HAP-1 (cell line): ENCODE data around the gene SYNE1.
A peak's percentile ranks its signal among the peaks of the same experiment; 100 is the strongest.
"Not testable (repeated sequence)": the region's sequence is repeated elsewhere in the genome, so short reads cannot be mapped to it uniquely, and the experiment has no call there.

Experiments used
- DNase-seq, 2 experiments: peaks; one replicate each; pipeline ENCODE4 v3.0.0-alpha.2; 2016 to 2020; ENCODE audit warnings: low spot score in 2 of 2
- H3K27me3 ChIP-seq: fragments of 250-450 bp; sonication (Bioruptor Pico); 2 replicates; pipeline ENCODE4 v1.5.1; 2020; ENCODE audit warnings: low read depth, mild to moderate bottlenecking, moderate library complexity
- H3K36me3 ChIP-seq: fragments of 250-450 bp; sonication (Bioruptor Pico); replicated peaks from 2 replicates; pipeline ENCODE4 v1.5.1; 2020; ENCODE audit warnings: mild to moderate bottlenecking
- H3K4me1 ChIP-seq: fragments of 250-450 bp; sonication (Bioruptor Pico); 2 replicates; pipeline ENCODE4 v1.5.1; 2020; ENCODE audit warnings: mild to moderate bottlenecking
- H3K4me3 ChIP-seq: fragments of 250-450 bp; sonication (Bioruptor Pico); 2 replicates; pipeline ENCODE4 v1.5.1; 2020; ENCODE audit warnings: mild to moderate bottlenecking, moderate library complexity
- H3K9me3 ChIP-seq: fragments of 250-450 bp; sonication (Bioruptor Pico); 2 replicates; pipeline ENCODE4 v1.5.1; 2020; ENCODE audit warnings: mild to moderate bottlenecking, moderate library complexity
- in situ Hi-C: fragments of 300-500 bp; cut with MboI; formaldehyde crosslinking; loops from 3 replicates; pipeline ENCODE4 v1.14.3; 2020; ENCODE audit warnings: low sequenced_read_pairs, inconsistent platforms, mixed read lengths

The SYNE1 gene

GRCh38 chr6:152637296-152638047 lies at the start of gene SYNE1:
SYNE1 (minus strand) TSS chr6:152637362; CDS start chr6:152628331, 9,031 bp downstream.
- peak within 1 kb of the TSS; percentile 29 for H3K4me3 ChIP-seq
- DNase-seq = no peak
- no peaks in the 10 kb centered on the region for H3K36me3 ChIP-seq
- no peaks in the 10 kb centered on the region for H3K9me3 ChIP-seq
- H3K27me3 ChIP-seq = peaks cover 8% of the 10 kb centered on the region
- in situ Hi-C loops = no loop called here
- no peaks in the 10 kb centered on the region for H3K4me1 ChIP-seq

- Histone ChIP-seq H3K4me3 (no peak overlapping the region), H3K4me1 (no peaks in the 10 kb centered on the region), H3K27me3 (no peaks in the 10 kb centered on the region), H3K9me3 (no peaks in the 10 kb centered on the region), H3K36me3 (no peaks in the 10 kb centered on the region)
- in situ Hi-C loops = no loop called here
- no peak for DNase-seq
These were observed 48.7 kb upstream of the SYNE1 start for GRCh38 chr6:152685819-152686218.

GRCh38 chr6:152682935-152683334 lies 45.8 kb upstream of the SYNE1 start:
- H3K4me1 ChIP-seq, DNase-seq, H3K27me3 ChIP-seq, H3K9me3 ChIP-seq, in situ Hi-C loops, H3K36me3 ChIP-seq, H3K4me3 ChIP-seq: not testable (repeated sequence)

GRCh38 chr6:152682141-152682540 lies 45.0 kb upstream of the SYNE1 start:
- no peaks in the 10 kb centered on the region for H3K4me1 ChIP-seq

GRCh38 chr6:152680879-152681517 lies 43.8 kb upstream of the SYNE1 start:
- Histone ChIP-seq H3K27me3 (no peaks in the 10 kb centered on the region), H3K4me1 (no peaks in the 10 kb centered on the region), H3K4me3 (no peak overlapping the region), H3K9me3 (no peaks in the 10 kb centered on the region), H3K36me3 (no peaks in the 10 kb centered on the region)
- DNase-seq = no peak
- in situ Hi-C loops = no loop called here

More at GRCh38 chr6:152682141-152682540, 45.0 kb upstream of the SYNE1 start:
- no peaks in the 10 kb centered on the region for H3K27me3 ChIP-seq
- H3K4me3 ChIP-seq = no peak overlapping the region
- no peaks in the 10 kb centered on the region for H3K9me3 ChIP-seq
- H3K36me3 ChIP-seq = no peaks in the 10 kb centered on the region
- in situ Hi-C loops = no loop called here
- no peak for DNase-seq

- Histone ChIP-seq H3K4me1 (no peaks in the 10 kb centered on the region), H3K4me3 (no peak overlapping the region), H3K36me3 (no peaks in the 10 kb centered on the region), H3K27me3 (no peaks in the 10 kb centered on the region), H3K9me3 (no peaks in the 10 kb centered on the region)
- no peak for DNase-seq
- in situ Hi-C loops = no loop called here
These were observed 43.0 kb upstream of the SYNE1 start for GRCh38 chr6:152680151-152680550.

GRCh38 chr6:152673236-152673635 lies 36.1 kb upstream of the SYNE1 start:
- in situ Hi-C loops = no loop called here

GRCh38 chr6:152671171-152671570 lies 34.0 kb upstream of the SYNE1 start:
- no peak overlapping the region for H3K4me3 ChIP-seq
- no peaks in the 10 kb centered on the region for H3K4me1 ChIP-seq
- in situ Hi-C loops = no loop called here
- H3K27me3 ChIP-seq = no peaks in the 10 kb centered on the region
- no peak for DNase-seq
- H3K36me3 ChIP-seq = no peaks in the 10 kb centered on the region
- no peaks in the 10 kb centered on the region for H3K9me3 ChIP-seq

More at GRCh38 chr6:152673236-152673635, 36.1 kb upstream of the SYNE1 start:
- Histone ChIP-seq H3K9me3 (no peaks in the 10 kb centered on the region), H3K4me1 (no peaks in the 10 kb centered on the region), H3K27me3 (no peaks in the 10 kb centered on the region), H3K4me3 (no peak overlapping the region), H3K36me3 (no peaks in the 10 kb centered on the region)
- DNase-seq = no peak

GRCh38 chr6:152669895-152670294 lies 32.7 kb upstream of the SYNE1 start:
- DNase-seq = no peak
- Histone ChIP-seq H3K9me3 (no peaks in the 10 kb centered on the region), H3K4me3 (no peak overlapping the region), H3K27me3 (no peaks in the 10 kb centered on the region; the same call in 1 of the 2 replicates), H3K36me3 (no peaks in the 10 kb centered on the region), H3K4me1 (no peaks in the 10 kb centered on the region)
- in situ Hi-C loops = no loop called here

GRCh38 chr6:152661776-152662175 lies 24.6 kb upstream of the SYNE1 start:
- DNase-seq = no peak
- in situ Hi-C loops = no loop called here
- no peaks in the 10 kb centered on the region for H3K9me3 ChIP-seq

GRCh38 chr6:152651986-152652385 lies 14.8 kb upstream of the SYNE1 start:
- DNase-seq = no peak

More at GRCh38 chr6:152661776-152662175, 24.6 kb upstream of the SYNE1 start:
- Histone ChIP-seq H3K36me3 (no peaks in the 10 kb centered on the region), H3K27me3 (no peaks in the 10 kb centered on the region; the same call in none of the 2 replicates), H3K4me3 (no peak overlapping the region), H3K4me1 (no peaks in the 10 kb centered on the region)

GRCh38 chr6:152648105-152648504 lies 10.9 kb upstream of the SYNE1 start:
- in situ Hi-C loops = no loop called here
- Histone ChIP-seq H3K4me1 (no peaks in the 10 kb centered on the region), H3K4me3 (no peak overlapping the region), H3K9me3 (no peaks in the 10 kb centered on the region), H3K36me3 (no peaks in the 10 kb centered on the region), H3K27me3 (peaks cover 4% of the 10 kb centered on the region; the same call in 1 of the 2 replicates)
- DNase-seq = no peak

More at GRCh38 chr6:152651986-152652385, 14.8 kb upstream of the SYNE1 start:
- H3K36me3 ChIP-seq = no peaks in the 10 kb centered on the region
- in situ Hi-C loops = no loop called here
- H3K27me3 ChIP-seq = peaks cover 7% of the 10 kb centered on the region; the same call in 1 of the 2 replicates
- no peaks in the 10 kb centered on the region for H3K9me3 ChIP-seq
- no peaks in the 10 kb centered on the region for H3K4me1 ChIP-seq
- no peak overlapping the region for H3K4me3 ChIP-seq

- H3K4me3 ChIP-seq, H3K4me1 ChIP-seq, DNase-seq, in situ Hi-C loops, H3K9me3 ChIP-seq, H3K36me3 ChIP-seq, H3K27me3 ChIP-seq: not testable (repeated sequence)
These were observed 9.6 kb upstream of the SYNE1 start for GRCh38 chr6:152646732-152647131.
